NCI-H460 (cell line): ENCODE data around the gene BICD1. TPM values are rescaled to one million over a fixed set of nuclear protein-coding genes. Genes with fewer than 3 reads are reported as not detected.
A peak's percentile ranks its signal among the peaks of the same experiment; 100 is the strongest.

ENCODE experiments used
- DNase-seq: peaks from one replicate; pipeline ENCODE4 v3.0.0-alpha.2; 2016; ENCODE audit warnings: low read depth; ENCODE audit errors: extremely low read depth
- small RNA-seq, 2 experiments: library from RNA; depleted of rRNA; stranded (forward); fragments of <200 nt; gene quantifications; one replicate each; pipeline ENCODE3, GENCODE V24; 2014
- total RNA-seq: library from RNA; depleted of rRNA; stranded (reverse); fragments of >200 nt; shearing (Covaris generic); gene quantifications from 2 replicates; pipeline ENCODE4 v1.2.3, GENCODE V29; 2014; rRNA removed

Gene BICD1
- total RNA-seq, 1 experiment from 2014 or later: 7.2 TPM

GRCh38 chr12:32395026-32395425 is 288.4 kb downstream of the BICD1 start:
- DNase-seq: no peak

DNA sequence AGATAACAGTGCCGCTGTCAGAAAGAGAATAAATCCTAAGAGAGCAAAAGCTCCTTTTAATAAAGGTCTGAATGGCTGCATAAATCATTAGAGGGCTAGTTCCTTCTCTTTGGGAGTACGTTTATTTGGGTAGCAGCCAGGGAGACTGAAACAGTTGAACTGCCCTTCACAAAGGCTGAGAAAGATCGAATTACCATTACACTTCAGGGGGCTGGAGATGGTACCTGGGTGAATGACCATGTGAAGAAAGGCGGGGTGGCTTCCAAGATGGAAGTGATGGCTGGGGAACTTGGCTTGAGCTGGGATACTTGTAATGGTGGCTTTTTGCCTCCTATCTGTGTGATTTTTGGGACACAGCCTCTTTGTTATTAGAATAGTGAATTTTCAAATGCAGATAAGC is 291.0 kb downstream of the BICD1 start:
- DNase-seq: no peak

DNA sequence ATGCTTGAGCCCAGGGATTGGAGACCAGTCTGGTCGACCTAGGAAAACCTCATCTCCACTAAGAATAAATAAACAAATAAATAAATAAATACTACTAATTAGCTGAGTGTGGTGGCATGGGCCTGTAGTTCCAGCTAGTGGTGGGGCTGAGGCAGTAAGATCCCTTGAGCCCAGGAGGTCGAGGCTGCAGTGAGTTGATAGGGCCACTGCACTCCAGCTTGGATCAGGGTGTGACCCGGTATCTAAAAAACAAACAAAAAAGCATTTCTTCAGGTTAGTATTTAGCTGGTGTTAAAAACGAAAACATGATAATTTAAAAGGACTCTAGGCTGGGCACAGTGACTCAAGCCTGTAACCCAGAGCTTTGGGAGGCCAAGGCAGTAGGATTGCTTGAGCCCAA is 291.5 kb downstream of the BICD1 start:
- DNase-seq: no peak

DNA sequence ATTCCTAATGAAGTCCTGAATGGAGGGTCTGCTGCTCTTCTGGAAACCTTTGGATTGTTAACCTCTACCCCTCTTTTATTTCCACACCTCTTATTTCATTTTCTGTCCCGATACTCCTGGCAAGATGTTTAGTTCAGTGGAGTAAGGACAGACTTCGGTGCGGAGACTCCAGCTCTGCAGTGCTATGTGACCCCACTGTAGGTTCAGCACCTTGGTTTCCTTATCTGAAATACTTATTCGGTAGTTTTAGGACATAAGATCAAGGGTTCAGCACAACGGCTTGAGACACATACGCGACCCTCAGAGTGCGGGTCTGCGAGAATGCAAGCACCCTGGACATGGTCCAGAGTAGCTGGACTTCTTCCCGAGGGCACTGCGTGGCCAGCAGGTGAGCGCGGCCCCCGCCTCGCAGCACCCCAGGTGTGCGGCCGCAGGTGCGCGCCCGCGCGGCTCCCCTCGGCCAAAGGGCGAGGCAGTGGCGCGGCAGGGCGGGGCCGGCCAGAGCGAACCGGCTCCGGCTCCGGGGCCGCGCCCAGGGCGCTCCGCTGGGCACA is 292.2 kb downstream of the BICD1 start:
- no peak for DNase-seq

DNA sequence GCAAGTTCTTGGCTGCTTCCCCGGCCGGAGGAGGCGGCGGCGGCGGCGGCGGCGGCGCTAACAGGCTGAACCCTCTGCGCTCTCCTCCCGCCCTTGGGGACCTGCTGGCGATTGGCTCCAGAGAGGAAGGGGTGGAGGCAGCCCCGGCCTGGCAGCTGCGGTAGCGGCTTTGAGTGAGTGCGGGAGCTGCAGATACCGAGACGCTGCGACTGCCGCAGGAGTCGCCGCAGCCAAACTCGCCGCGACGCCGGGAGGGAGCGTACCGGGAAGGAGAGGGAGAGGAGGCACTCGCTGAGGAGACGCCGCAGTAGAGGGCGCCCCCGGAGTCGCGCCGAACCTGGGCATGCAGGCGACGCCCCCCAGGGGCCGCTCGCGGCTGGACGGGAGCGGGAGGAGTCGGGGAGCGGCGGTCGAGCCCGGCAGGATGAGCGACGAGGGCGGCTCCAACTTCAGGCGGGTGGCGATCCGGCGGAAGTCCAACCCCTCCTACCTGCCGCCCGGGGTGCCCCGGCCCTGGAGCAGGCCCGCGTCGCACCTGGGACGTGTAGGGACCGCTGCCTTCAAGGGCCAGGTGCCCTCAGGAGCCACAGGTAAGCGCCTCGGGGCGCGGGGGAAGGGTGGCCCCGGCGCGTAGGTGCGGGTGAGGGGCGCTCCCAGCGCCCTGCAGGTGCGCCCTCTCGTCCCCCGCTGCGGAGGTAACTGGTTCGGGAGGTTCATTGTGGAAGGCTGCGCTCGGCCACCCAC is 292.9 kb downstream of the BICD1 start, which contains the start of gene FGD4:
Gene FGD4, plus strand, starts transcription at position 189 of the 744 bp plus-strand sequence.
- peak; percentile 78 for DNase-seq

- no peak for DNase-seq
Observed at GRCh38 chr12:32400114-32400672, 293.5 kb downstream of the BICD1 start.

GRCh38 chr12:32400866-32401265 is 294.2 kb downstream of the BICD1 start:
- no peak for DNase-seq

- DNase-seq: no peak
Observed at GRCh38 chr12:32402170-32402569, 295.5 kb downstream of the BICD1 start.

- DNase-seq: no peak
Observed at GRCh38 chr12:32402946-32403345, 296.3 kb downstream of the BICD1 start.

DNA sequence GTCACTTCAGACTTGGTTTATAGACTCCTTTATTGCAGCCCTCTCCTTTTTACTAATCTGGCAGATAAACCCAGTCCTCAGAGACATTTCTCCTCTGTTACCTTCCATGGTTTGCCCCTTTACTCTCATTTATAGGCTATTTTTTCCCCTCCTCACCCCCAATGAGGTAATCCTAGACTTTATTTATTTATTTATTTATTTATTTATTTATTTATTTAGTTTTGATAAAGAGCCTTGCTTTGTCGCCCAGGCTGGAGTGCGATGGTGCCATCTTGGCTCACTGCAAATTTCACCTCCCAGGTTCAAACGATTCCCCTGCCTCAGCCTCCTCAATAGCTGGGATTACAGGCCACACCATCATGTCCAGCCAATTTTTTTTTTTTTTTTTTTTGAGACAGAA is 301.1 kb downstream of the BICD1 start:
- DNase-seq: no peak

DNA sequence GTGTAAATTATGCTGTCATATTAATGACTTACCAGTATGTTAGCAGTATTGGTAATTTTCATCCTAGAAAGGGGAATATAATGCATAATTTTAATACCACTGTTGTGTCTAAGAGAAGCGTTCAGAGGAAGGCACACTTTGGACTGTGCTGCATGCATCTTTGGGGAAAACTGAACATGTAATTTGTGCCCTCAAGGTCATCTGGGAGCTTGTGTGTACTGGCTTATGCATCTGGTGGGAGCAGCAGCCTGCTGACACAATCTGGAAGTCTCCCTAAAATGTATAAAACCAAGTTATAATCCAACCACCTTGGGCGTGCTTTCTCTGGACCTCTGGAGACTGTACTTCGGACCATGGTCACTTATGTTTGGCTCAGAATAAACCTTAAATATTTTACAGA is 306.8 kb downstream of the BICD1 start:
- DNase-seq: no peak

GRCh38 chr12:32418221-32418620 is 311.6 kb downstream of the BICD1 start:
- DNase-seq: no peak

GRCh38 chr12:32418903-32419519 is 312.4 kb downstream of the BICD1 start:
- DNase-seq: no peak

GRCh38 chr12:32419520-32419960 is 312.9 kb downstream of the BICD1 start:
- no peak for DNase-seq

DNA sequence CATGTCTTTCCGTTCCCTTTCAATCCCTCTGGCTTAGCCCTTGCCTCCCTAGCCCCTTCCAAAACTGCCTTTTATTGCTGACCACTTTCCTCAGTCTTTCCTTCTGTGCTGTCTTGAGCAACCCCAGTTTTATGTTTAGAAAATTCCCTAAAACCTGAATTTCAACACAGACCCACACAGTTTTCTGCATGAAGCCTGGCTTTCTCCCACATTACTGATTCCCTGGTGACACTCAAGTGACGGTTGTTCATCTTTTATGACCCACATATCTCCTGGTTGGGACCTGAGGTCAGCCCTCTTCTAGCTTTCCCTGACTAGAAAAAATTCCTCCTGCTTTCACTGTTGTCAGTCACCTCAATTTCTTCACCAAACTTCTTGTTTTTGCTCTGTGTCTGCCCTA is 313.7 kb downstream of the BICD1 start:
- DNase-seq: no peak

DNA sequence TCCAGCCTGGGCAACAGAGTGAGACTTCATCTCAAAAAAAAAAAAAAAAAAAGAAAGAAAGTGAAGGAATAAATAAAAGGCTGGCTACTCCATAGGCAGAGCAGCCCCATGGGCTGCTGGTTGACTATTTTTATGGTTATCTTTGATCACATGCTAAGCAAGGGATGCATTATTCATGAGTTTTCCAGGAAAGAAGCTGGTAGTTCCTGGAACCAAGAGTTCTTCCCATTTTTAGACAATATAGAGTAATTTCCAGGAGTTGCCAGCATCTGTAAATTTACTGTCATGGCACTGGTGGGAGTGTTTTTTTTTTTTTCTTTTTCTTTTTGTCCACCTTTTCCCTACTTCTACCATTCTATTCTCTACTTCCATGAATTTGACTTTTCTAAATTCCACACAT is 316.9 kb downstream of the BICD1 start:
- DNase-seq: no peak

DNA sequence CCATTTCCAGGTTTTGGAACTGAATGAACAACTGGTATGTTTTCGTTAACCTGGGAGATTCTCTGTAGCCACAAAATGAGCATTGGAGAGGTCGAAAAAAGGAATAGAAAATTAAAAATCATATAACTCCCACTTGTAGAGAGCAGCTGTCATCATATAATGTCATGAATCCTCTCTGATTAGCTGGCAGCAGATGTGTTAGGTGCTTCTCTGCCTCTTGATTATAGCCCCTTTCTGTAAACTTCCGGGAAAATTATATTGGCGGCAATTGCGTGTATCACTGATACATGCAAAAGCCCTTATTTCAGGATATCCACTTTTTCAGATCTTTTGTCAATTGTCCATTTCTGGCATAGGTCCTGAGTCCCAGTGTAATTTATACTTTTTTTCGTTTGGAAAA is 324.4 kb downstream of the BICD1 start:
- no peak for DNase-seq

Small RNA genes within 50 kb of the gene (small RNA-seq; reads per million reads assigned to genes)
- gene AC048344.2 (0 reads per million in 2 experiments), gene AC048344.3 (0 reads per million in 2 experiments), gene RF00019 (0 reads per million in 2 experiments)

Other genes starting within 250 kb of the BICD1 start
- gene RESF1, start 147.4 kb upstream of the BICD1 start, total RNA-seq: 16.8 and 21.4 TPM in 2 replicates